Panc1 (cell line): Measurements from ENCODE around the gene SYCE3. TPM values are rescaled to one million over a fixed set of nuclear protein-coding genes. Genes with fewer than 3 reads are reported as not detected.

Experiments used
- ATAC-seq: fragments of 200-7000 bp; cut with Tn5 transposase; 2 replicates; pipeline ENCODE4 v1.9.1; 2020; ENCODE audit warnings: mild to moderate bottlenecking, moderate library complexity
- BruUV-seq: library from RNA; stranded (reverse); fragments of 400-500 nt; replicated peaks from 2 replicates; lab custom pipeline; 2021; lab: Mats Ljungman, UMichigan
- CTCF ChIA-PET: fragments of 300-600 bp; sonication (Branson Sonifier 250); formaldehyde crosslinking; loops from one replicate; lab custom pipeline; 2022; ENCODE audit warnings: antibody characterized with exemption; lab: Charles Lee
- POLR2A ChIA-PET: fragments of 300-600 bp; sonication (Branson Sonifier 250); formaldehyde crosslinking; loops from one replicate; lab custom pipeline; 2022; ENCODE audit warnings: antibody characterized with exemption; lab: Charles Lee
- DNase-seq: peaks from one replicate; pipeline ENCODE4 v3.0.0-alpha.2; 2010; ENCODE audit warnings: low read depth, low spot score
- H3K27ac ChIP-seq: 2 replicates; pipeline ENCODE4 v1.5.1; 2011; ENCODE audit warnings: mild to moderate bottlenecking, low read length, inconsistent platforms
- H3K27me3 ChIP-seq: fragments of 200-500 bp; sonication (Bioruptor generic); 2 replicates; pipeline ENCODE4 v1.6.0; 2014; ENCODE audit warnings: low read length, inconsistent platforms; ENCODE audit not compliant: control insufficient read depth, insufficient read depth
- H3K36me3 ChIP-seq: fragments of 200-500 bp; sonication (Bioruptor generic); 2 replicates; pipeline ENCODE4 v1.5.1; 2014; ENCODE audit warnings: inconsistent platforms, mild to moderate bottlenecking, low read length, moderate library complexity; ENCODE audit not compliant: control insufficient read depth, insufficient read depth
- H3K4me1 ChIP-seq: 2 replicates; pipeline ENCODE4 v1.5.1; 2011; ENCODE audit warnings: inconsistent platforms, mild to moderate bottlenecking, low read length, moderate library complexity; ENCODE audit not compliant: control insufficient read depth, insufficient read depth
- H3K4me3 ChIP-seq, 2 experiments: 2 replicates each; pipeline ENCODE4 v1.5.1; 2011 to 2012; ENCODE audit warnings: low read depth in 2 of 2, low read length in 2 of 2, mild to moderate bottlenecking in 2 of 2, inconsistent platforms in 1 of 2, moderate library complexity in 1 of 2
- H3K9me3 ChIP-seq: fragments of 200-500 bp; sonication (Bioruptor generic); 2 replicates; pipeline ENCODE4 v1.5.1; 2014; ENCODE audit warnings: low read depth, mild to moderate bottlenecking, inconsistent platforms, low read length, moderate library complexity; ENCODE audit not compliant: control insufficient read depth, insufficient read depth
- CTCF ChIP-seq: fragments of 450-650 bp; IDR thresholded peaks from 2 replicates; pipeline ENCODE4 v1.5.1; 2017; ENCODE audit warnings: mild to moderate bottlenecking
- POLR2AphosphoS5 ChIP-seq: IDR thresholded peaks from 2 replicates; pipeline ENCODE4 v1.6.1; 2012; ENCODE audit warnings: mild to moderate bottlenecking, low read depth, low read length, moderate library complexity
- REST ChIP-seq, 2 experiments: IDR thresholded peaks; 2 replicates each; pipeline ENCODE4 v1.6.1; 2011 to 2012; ENCODE audit warnings: low read depth in 2 of 2, control low read depth in 1 of 2, low read length in 1 of 2, mild to moderate bottlenecking in 1 of 2, moderate library complexity in 1 of 2; ENCODE audit not compliant: insufficient read depth in 1 of 2
- SIN3A ChIP-seq: IDR thresholded peaks from 2 replicates; pipeline ENCODE4 v1.6.1; 2012; ENCODE audit warnings: low read depth, mild to moderate bottlenecking, low read length, moderate library complexity, borderline replicate concordance; ENCODE audit not compliant: insufficient read depth
- TCF7L2 ChIP-seq: IDR thresholded peaks from 2 replicates; pipeline ENCODE4 v1.6.1; 2011; ENCODE audit warnings: mild to moderate bottlenecking, low read depth, low read length, inconsistent platforms
- in situ Hi-C: cut with HindIII; loops from 2 replicates; pipeline ENCODE4 v1.10.0; 2016; ENCODE audit warnings: low sequenced_read_pairs, low pct_unique_long_range_greater_than_20kb
- intact Hi-C: fragments of 100-400 bp; cut with micrococcal nuclease; formaldehyde crosslinking; loops from one replicate; pipeline ENCODE4 v1.10.0; 2022; ENCODE audit not compliant: unreplicated experiment
- total RNA-seq: library from RNA; stranded (reverse); gene quantifications from one replicate; pipeline ENCODE4 v1.2.1, GENCODE V29; 2021; ENCODE audit not compliant: unreplicated experiment

Gene SYCE3
- total RNA-seq, 1 experiment from 2014 or later: not detected

- H3K4me3 ChIP-seq: peak within 1 kb of the TSS; percentile 56 to 79
- CTCF ChIA-PET: no interaction called here
Observed at GRCh38 chr22:50529897-50530579, 32.7 kb downstream of the SYCE3 start, which contains the start of gene TYMP. TSS of gene TYMP (minus strand) at chr22:50530012. CDS start at chr22:50529709, 303 bp downstream.

DNA sequence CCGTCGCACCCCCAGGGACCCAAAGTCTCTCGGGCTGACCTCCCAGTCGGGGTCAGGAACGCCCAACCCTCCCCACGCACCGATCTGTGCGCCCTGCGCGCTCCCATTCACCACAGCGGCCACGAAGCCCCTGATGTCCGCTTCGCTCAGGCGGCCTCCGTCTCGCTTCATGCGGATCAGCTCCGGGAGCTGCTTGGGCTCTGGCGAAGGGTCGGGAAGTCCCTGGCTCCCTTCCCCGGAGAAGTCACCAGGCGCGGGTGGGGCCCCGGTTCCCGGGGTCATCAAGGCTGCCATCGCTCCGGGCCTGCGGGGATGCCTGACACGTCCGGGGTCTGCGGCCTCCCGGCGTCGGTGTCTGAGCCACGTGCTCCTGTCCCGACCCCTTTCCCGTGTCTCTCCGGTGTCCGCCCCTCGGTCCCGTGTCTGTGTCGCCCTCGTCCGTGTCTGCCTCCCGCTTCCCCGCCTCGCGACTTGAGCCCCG, 33.3 kb downstream of the SYCE3 start:
- Histone ChIP-seq H3K27me3 (no peaks in the 10 kb centered on the region), H3K36me3 (no peaks in the 10 kb centered on the region; the same call in 1 of the 2 replicates), H3K4me3 (peak overlapping the region; percentile 56 to 79), H3K9me3 (no peaks in the 10 kb centered on the region), H3K4me1 (peaks cover 7% of the 10 kb centered on the region), H3K27ac (peak overlapping the region; percentile 78)
- DNase-seq (no peak), ATAC-seq (no peak)
- in situ Hi-C loops: no loop called here
- POLR2A ChIA-PET: interaction anchor here (0.5 kb wide), 1 partner anchor 98 kb away, joined by 4 read pairs; no protein-coding TSS in a partner anchor
- no TSS peak for BruUV-seq
- TF ChIP-seq TCF7L2: no peak
- TF ChIP-seq POLR2AphosphoS5: no peak
- no peak for TF ChIP-seq REST (IDR thresholded peaks at IDR 0.05; ENCODE audit: insufficient read depth in 1 of 2, low read depth in 2 of 2, low read length in 1 of 2)
- TF ChIP-seq SIN3A: no peak
- no peak for TF ChIP-seq CTCF
- intact Hi-C loops: no loop called here
- CTCF ChIA-PET: no interaction called here

More at GRCh38 chr22:50529897-50530579, 32.7 kb downstream of the SYCE3 start, which contains the start of gene TYMP:
- Histone ChIP-seq H3K27ac (peak within 1 kb of the TSS; percentile 91), H3K9me3 (no peaks in the 10 kb centered on the region), H3K36me3 (no peaks in the 10 kb centered on the region; the same call in 1 of the 2 replicates), H3K4me1 (peaks cover 7% of the 10 kb centered on the region), H3K27me3 (no peaks in the 10 kb centered on the region)
- DNase-seq (no peak), ATAC-seq (peak; percentile 51)
- in situ Hi-C loops (no loop called here), intact Hi-C loops (no loop called here)
- no peak; the same call in 1 of the 2 replicates for TF ChIP-seq SIN3A
- TF ChIP-seq POLR2AphosphoS5: peak; percentile 24
- peak in 1 of 2 experiments; percentile 52; a peak in 2 of 4 replicates for TF ChIP-seq REST (IDR thresholded peaks at IDR 0.05; ENCODE audit: insufficient read depth in 1 of 2, low read depth in 2 of 2, low read length in 1 of 2)
- POLR2A ChIA-PET: no interaction called here
- no TSS peak for BruUV-seq
